Parathyroid adenoma (tissue), 2 donors: Measurements from ENCODE around the gene PKNOX1.

Source experiments
- H2AFZ ChIP-seq: fragments of 300-600 bp; sonication (generic); one replicate; pipeline ENCODE4 v1.7.0; 2017; ENCODE audit warnings: antibody characterized with exemption, mild to moderate bottlenecking
- H3K27ac ChIP-seq: fragments of 300-600 bp; sonication (generic); one replicate; pipeline ENCODE4 v1.7.0; 2017
- H3K27me3 ChIP-seq: fragments of 300-600 bp; sonication (generic); one replicate; pipeline ENCODE4 v1.7.0; 2017; ENCODE audit warnings: low read length; ENCODE audit not compliant: control insufficient read depth, insufficient read depth
- H3K36me3 ChIP-seq: fragments of 300-600 bp; sonication (generic); one replicate; pipeline ENCODE4 v1.7.0; 2017; ENCODE audit warnings: low read length; ENCODE audit not compliant: control insufficient read depth, insufficient read depth
- H3K4me1 ChIP-seq: fragments of 300-600 bp; sonication (generic); one replicate; pipeline ENCODE4 v1.7.0; 2017; ENCODE audit warnings: control low read depth
- H3K4me2 ChIP-seq: fragments of 300-600 bp; sonication (generic); one replicate; pipeline ENCODE4 v1.7.0; 2017; ENCODE audit warnings: low read length
- H3K4me3 ChIP-seq: fragments of 300-600 bp; sonication (generic); one replicate; pipeline ENCODE4 v1.7.0; 2017; ENCODE audit warnings: low read depth, low read length
- H3K79me2 ChIP-seq: fragments of 300-600 bp; sonication (generic); one replicate; pipeline ENCODE4 v1.7.0; 2017; ENCODE audit warnings: control low read depth
- H3K9ac ChIP-seq: fragments of 300-600 bp; sonication (generic); one replicate; pipeline ENCODE4 v1.7.0; 2017; ENCODE audit warnings: mild to moderate bottlenecking
- H3K9me3 ChIP-seq: fragments of 300-600 bp; sonication (generic); one replicate; pipeline ENCODE4 v1.7.0; 2017; ENCODE audit warnings: low read length; ENCODE audit not compliant: control insufficient read depth
- TF ChIP-seq, protein P1 (sequence below): fragments of 300-600 bp; sonication (generic); IDR thresholded peaks from one replicate; pipeline ENCODE4 v1.7.0; 2017; ENCODE audit warnings: antibody characterized with exemption, mild to moderate bottlenecking
- donor health status: primary hyperparathyroidism.

PKNOX1 gene

DNA sequence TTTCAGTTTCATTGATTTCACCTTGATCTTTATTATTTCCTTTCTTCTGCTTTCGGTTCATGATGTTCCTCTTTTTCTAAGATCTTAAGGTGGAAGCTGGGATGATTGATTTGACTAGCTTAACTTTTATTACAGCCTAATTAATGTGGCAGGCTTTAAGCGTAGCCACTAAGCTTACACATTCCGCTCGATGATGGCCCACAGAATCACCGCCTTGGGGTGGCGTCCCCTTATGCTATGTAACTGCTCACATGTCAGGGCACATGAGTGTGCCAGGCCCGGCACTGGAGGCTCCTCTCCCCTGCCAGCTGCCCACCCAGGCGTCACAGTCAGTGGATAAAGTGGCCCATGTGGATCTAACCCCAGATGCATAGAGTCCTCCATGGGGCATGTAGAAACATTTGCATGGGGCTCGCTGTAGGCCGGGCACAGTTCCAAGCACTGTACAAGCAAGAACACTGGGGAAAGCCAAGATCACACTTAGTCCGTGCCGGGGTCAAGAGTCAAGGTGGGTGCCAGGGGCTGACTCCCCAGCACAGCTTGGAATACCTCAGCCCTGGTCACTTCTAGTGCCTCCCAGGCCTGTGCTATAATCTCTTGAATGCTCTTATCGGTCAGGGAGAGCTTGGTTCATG, 41.7 kb downstream of the PKNOX1 start:
- Histone ChIP-seq H3K9me3 (no peaks in the 10 kb centered on the region), H3K27me3 (no peaks in the 10 kb centered on the region), H2AFZ (no peak overlapping the region), H3K4me3 (no peak overlapping the region), H3K27ac (no peak overlapping the region), H3K79me2 (no peaks in the 10 kb centered on the region), H3K9ac (no peak overlapping the region), H3K4me2 (no peak overlapping the region), H3K36me3 (no peaks in the 10 kb centered on the region), H3K4me1 (no peaks in the 10 kb centered on the region)
- TF ChIP-seq, protein P1, sequence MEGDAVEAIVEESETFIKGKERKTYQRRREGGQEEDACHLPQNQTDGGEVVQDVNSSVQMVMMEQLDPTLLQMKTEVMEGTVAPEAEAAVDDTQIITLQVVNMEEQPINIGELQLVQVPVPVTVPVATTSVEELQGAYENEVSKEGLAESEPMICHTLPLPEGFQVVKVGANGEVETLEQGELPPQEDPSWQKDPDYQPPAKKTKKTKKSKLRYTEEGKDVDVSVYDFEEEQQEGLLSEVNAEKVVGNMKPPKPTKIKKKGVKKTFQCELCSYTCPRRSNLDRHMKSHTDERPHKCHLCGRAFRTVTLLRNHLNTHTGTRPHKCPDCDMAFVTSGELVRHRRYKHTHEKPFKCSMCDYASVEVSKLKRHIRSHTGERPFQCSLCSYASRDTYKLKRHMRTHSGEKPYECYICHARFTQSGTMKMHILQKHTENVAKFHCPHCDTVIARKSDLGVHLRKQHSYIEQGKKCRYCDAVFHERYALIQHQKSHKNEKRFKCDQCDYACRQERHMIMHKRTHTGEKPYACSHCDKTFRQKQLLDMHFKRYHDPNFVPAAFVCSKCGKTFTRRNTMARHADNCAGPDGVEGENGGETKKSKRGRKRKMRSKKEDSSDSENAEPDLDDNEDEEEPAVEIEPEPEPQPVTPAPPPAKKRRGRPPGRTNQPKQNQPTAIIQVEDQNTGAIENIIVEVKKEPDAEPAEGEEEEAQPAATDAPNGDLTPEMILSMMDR, result no peak

DNA sequence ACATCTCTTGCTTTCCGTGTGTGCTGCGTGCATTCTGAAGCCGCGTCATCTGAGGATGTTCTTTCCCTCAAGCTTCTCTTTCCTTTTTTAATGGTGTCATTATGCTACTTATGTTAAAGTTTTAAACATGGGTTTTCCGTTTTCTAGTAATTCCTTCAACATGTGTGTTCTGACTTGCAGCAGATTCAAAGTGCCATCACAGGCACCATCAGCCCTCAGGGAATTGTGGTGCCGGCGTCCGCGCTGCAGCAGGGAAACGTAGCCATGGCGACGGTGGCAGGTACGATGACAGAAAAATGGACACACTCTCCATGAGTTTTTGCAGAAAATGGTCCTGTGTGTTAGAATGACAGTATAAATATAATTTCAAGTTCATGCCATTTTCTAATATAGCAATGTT, 42.4 kb downstream of the PKNOX1 start:
- H3K36me3 ChIP-seq, result no peaks in the 10 kb centered on the region
- H2AFZ ChIP-seq, result no peak overlapping the region
- H3K9me3 ChIP-seq, result no peaks in the 10 kb centered on the region
- no peak overlapping the region for H3K9ac ChIP-seq
- no peaks in the 10 kb centered on the region for H3K4me1 ChIP-seq
- H3K27me3 ChIP-seq, result no peaks in the 10 kb centered on the region
- H3K27ac ChIP-seq, result no peak overlapping the region
- no peak overlapping the region for H3K4me2 ChIP-seq
- TF ChIP-seq, protein P1, result no peak
- H3K4me3 ChIP-seq, result no peak overlapping the region
- H3K79me2 ChIP-seq, result no peaks in the 10 kb centered on the region

DNA sequence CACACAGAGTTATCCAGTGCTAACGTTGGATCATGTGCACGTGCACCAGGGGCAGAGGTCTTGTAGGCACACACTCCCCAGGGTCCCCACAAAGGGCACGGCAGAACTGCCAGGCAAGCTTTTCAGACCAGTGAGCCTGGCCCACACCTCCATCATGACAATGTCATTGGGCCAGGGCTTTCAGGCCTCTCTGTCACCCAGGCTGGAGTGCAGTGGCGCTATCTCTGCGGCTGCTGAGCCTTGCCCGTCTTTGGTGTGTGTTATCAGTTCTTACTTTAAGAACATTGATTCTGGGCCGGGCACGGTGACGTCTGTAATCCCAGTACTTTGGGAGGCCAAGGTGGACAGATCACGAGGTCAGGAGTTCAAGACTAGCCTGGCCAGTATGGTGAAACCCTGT, 44.2 kb downstream of the PKNOX1 start:
- Histone ChIP-seq H3K4me3 (no peak overlapping the region), H3K79me2 (no peaks in the 10 kb centered on the region), H3K36me3 (no peaks in the 10 kb centered on the region)

DNA sequence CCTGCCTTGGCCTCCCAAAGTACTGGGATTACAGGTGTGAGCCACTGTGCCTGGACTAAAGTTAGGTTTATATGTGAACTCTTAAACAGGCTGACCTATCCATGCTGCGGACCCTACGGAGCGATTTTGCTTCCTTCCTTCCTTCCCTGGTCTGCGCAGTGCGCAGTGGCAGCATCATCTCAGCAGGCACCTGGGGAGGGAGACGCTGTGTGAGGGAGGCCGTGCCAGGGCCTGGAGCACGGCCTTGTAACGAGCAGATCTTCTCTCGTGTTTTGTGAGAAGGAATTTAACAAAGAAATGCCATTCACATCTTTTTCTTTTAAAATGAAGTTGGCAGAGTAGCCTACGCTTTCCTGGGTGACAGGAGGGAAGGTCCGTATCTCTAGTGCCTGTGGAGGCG, 45.8 kb downstream of the PKNOX1 start:
- no peak overlapping the region for H3K27ac ChIP-seq
- no peak overlapping the region for H2AFZ ChIP-seq
- no peaks in the 10 kb centered on the region for H3K36me3 ChIP-seq
- no peak overlapping the region for H3K4me3 ChIP-seq
- H3K4me1 ChIP-seq, result no peaks in the 10 kb centered on the region
- H3K4me2 ChIP-seq, result no peak overlapping the region
- H3K9me3 ChIP-seq, result no peaks in the 10 kb centered on the region
- TF ChIP-seq, protein P1, result no peak
- H3K27me3 ChIP-seq, result no peaks in the 10 kb centered on the region
- no peak overlapping the region for H3K9ac ChIP-seq
- no peaks in the 10 kb centered on the region for H3K79me2 ChIP-seq

More for the DNA sequence above, 44.2 kb downstream of the PKNOX1 start:
- Histone ChIP-seq H3K9ac (no peak overlapping the region), H3K4me2 (no peak overlapping the region), H2AFZ (no peak overlapping the region), H3K4me1 (no peaks in the 10 kb centered on the region), H3K27ac (no peak overlapping the region), H3K27me3 (no peaks in the 10 kb centered on the region), H3K9me3 (no peaks in the 10 kb centered on the region)
- TF ChIP-seq, protein P1, result no peak

DNA sequence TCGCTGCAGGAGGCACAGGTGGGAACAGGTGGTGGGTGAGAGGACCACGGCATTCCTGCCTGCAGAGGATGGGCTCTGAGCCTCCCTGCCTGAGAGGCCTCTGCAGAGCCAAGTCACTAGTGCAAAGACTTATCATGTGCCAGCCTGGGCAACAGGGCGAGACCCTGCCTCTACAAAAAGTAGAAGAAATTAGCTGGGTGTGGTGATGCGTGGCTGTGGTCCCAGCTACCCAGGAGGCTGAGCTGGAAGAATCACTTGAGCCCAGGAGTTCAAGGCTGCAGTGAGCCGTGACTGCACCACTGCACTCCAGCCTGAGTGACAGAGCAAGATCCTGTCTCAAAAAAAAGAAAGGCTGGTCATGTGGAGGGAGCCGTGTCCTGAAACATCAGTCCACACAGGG, 46.4 kb downstream of the PKNOX1 start:
- Histone ChIP-seq H3K9ac (no peak overlapping the region), H2AFZ (no peak overlapping the region), H3K36me3 (no peaks in the 10 kb centered on the region), H3K9me3 (no peaks in the 10 kb centered on the region), H3K4me3 (no peak overlapping the region), H3K4me1 (no peaks in the 10 kb centered on the region), H3K4me2 (no peak overlapping the region), H3K27me3 (no peaks in the 10 kb centered on the region), H3K79me2 (no peaks in the 10 kb centered on the region), H3K27ac (no peak overlapping the region)
- TF ChIP-seq, protein P1, result no peak
